GM18505 (cell line): ENCODE measurements around the gene LENG8.

Source experiments
- ATAC-seq: cut with Tn5 transposase; IDR thresholded peaks from one replicate; pipeline ENCODE4 v1.9.1; 2021; ENCODE audit not compliant: unreplicated experiment
- POLR2A ChIP-seq: IDR thresholded peaks from 4 replicates; pipeline ENCODE4 v1.6.1; 2011; ENCODE audit warnings: borderline replicate concordance; ENCODE audit not compliant: insufficient read depth, insufficient read length; ENCODE audit errors: extremely low read depth

Gene LENG8

GRCh38 chr19:54418930-54419800 is 29.8 kb upstream of the LENG8 start:
- ATAC-seq = no peak
- no peak for TF ChIP-seq POLR2A

GRCh38 chr19:54420068-54420382 is 29.0 kb upstream of the LENG8 start:
- no peak for TF ChIP-seq POLR2A
- no peak for ATAC-seq

- no peak for ATAC-seq
Observed at GRCh38 chr19:54420383-54421168, 28.4 kb upstream of the LENG8 start.

GRCh38 chr19:54421169-54421516 is 27.9 kb upstream of the LENG8 start:
- no peak for ATAC-seq
- no peak for TF ChIP-seq POLR2A

More at GRCh38 chr19:54420383-54421168, 28.4 kb upstream of the LENG8 start:
- TF ChIP-seq POLR2A = no peak

- TF ChIP-seq POLR2A = no peak
- ATAC-seq = no peak
Observed at GRCh38 chr19:54421521-54421920, 27.5 kb upstream of the LENG8 start.

- no peak for TF ChIP-seq POLR2A
- ATAC-seq = no peak
Observed at GRCh38 chr19:54422136-54422535, 26.9 kb upstream of the LENG8 start.

- TF ChIP-seq POLR2A = no peak
- no peak for ATAC-seq
Observed at GRCh38 chr19:54424201-54424600, 24.8 kb upstream of the LENG8 start.

GRCh38 chr19:54424660-54425381 is 24.2 kb upstream of the LENG8 start:
- ATAC-seq = no peak

GRCh38 chr19:54425382-54425723 is 23.6 kb upstream of the LENG8 start:
- no peak for TF ChIP-seq POLR2A
- ATAC-seq = no peak

More at GRCh38 chr19:54424660-54425381, 24.2 kb upstream of the LENG8 start:
- no peak for TF ChIP-seq POLR2A

- no peak for ATAC-seq
- TF ChIP-seq POLR2A = no peak
Observed at GRCh38 chr19:54426291-54426931, 22.6 kb upstream of the LENG8 start.

- no peak for TF ChIP-seq POLR2A
- ATAC-seq = no peak
Observed at GRCh38 chr19:54427586-54427985, 21.4 kb upstream of the LENG8 start.

GRCh38 chr19:54428323-54429175 is 20.4 kb upstream of the LENG8 start:
- ATAC-seq = no peak
- no peak for TF ChIP-seq POLR2A

GRCh38 chr19:54429176-54429495 is 19.9 kb upstream of the LENG8 start:
- no peak for TF ChIP-seq POLR2A
- ATAC-seq = no peak

GRCh38 chr19:54429545-54430227 is 19.3 kb upstream of the LENG8 start:
- no peak for ATAC-seq
- no peak for TF ChIP-seq POLR2A
